Measurements from ENCODE around the gene ABCC8. TPM values are rescaled to one million over a fixed set of nuclear protein-coding genes. Genes with fewer than 3 reads are reported as not detected.

Gene ABCC8
- total RNA-seq, 1 donor from 2014 or later: not detected

DNA sequence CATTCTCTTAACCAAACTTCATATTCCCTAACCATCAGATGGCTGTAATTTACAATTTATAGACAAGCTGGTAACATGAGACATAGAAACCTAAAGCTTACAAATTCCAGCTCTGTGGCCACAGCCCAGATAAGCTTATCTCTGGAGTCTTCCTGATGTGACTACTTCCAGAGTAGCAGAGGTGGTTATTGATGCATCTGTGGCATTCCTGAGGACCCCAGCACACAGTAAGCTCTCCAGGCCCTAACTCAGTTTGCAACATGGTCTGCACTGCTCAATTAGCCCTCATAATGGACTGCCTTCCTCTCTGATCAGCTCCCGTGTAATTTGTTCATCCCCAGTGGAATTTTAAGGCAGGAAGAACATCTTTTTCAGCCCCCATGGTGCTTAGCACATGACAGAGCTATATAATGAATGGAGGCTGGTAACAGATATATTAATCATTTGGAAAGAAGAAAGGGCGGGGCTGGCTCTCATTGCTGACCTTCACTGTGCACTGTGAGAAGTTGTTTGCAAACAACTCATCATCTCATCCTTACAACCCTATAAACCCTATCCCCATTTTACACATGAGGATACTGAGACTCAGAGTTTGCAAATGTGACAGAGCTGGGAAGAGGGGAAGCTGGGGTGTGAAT is 58.1 kb downstream of the ABCC8 start:
- Mint-ChIP-seq H3K27me3 (ENCODE audit: low read depth) (peaks cover 86% of the 10 kb centered on the region), H3K27ac (ENCODE audit: unreplicated experiment) (no peak overlapping the region), H3K9me3 (ENCODE audit: low read depth) (no peaks in the 10 kb centered on the region), H3K4me1 (ENCODE audit: low read depth) (no peaks in the 10 kb centered on the region), H3K4me3 (ENCODE audit: unreplicated experiment) (no peak overlapping the region), H3K36me3 (ENCODE audit: low read depth) (no peaks in the 10 kb centered on the region)
- DNase-seq (ENCODE audit: low spot score): no peak
- TF ChIP-seq, protein P1, sequence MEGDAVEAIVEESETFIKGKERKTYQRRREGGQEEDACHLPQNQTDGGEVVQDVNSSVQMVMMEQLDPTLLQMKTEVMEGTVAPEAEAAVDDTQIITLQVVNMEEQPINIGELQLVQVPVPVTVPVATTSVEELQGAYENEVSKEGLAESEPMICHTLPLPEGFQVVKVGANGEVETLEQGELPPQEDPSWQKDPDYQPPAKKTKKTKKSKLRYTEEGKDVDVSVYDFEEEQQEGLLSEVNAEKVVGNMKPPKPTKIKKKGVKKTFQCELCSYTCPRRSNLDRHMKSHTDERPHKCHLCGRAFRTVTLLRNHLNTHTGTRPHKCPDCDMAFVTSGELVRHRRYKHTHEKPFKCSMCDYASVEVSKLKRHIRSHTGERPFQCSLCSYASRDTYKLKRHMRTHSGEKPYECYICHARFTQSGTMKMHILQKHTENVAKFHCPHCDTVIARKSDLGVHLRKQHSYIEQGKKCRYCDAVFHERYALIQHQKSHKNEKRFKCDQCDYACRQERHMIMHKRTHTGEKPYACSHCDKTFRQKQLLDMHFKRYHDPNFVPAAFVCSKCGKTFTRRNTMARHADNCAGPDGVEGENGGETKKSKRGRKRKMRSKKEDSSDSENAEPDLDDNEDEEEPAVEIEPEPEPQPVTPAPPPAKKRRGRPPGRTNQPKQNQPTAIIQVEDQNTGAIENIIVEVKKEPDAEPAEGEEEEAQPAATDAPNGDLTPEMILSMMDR (IDR thresholded peaks at IDR 0.05): no peak

DNA sequence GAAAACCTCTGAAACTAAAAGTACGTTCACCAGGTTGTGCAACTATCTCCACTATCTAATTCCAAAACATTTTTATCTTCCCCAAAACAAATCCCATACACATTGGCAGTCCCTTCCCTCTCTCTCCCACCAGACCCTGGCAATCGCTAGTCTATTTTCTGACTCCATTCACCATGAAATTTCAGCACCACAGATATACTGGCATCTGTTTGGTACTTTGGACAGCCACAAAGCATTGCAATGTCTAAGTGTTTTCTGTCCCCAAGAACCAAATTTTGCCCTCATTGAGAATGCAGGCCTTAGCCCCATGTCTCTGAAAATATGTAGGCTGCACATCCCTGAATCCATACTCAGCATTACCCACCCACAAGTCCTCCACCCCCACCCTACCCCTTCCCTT is 60.2 kb downstream of the ABCC8 start:
- H3K27ac Mint-ChIP-seq (ENCODE audit: unreplicated experiment): no peak overlapping the region
- H3K36me3 Mint-ChIP-seq (ENCODE audit: low read depth): no peaks in the 10 kb centered on the region
- H3K9me3 Mint-ChIP-seq (ENCODE audit: low read depth): no peaks in the 10 kb centered on the region
- H3K4me1 Mint-ChIP-seq (ENCODE audit: low read depth): no peaks in the 10 kb centered on the region
- H3K4me3 Mint-ChIP-seq (ENCODE audit: unreplicated experiment): no peak overlapping the region
- H3K27me3 Mint-ChIP-seq (ENCODE audit: low read depth): peaks cover 78% of the 10 kb centered on the region
- DNase-seq (ENCODE audit: low spot score): no peak
- TF ChIP-seq, protein P1 (IDR thresholded peaks at IDR 0.05): no peak

DNA sequence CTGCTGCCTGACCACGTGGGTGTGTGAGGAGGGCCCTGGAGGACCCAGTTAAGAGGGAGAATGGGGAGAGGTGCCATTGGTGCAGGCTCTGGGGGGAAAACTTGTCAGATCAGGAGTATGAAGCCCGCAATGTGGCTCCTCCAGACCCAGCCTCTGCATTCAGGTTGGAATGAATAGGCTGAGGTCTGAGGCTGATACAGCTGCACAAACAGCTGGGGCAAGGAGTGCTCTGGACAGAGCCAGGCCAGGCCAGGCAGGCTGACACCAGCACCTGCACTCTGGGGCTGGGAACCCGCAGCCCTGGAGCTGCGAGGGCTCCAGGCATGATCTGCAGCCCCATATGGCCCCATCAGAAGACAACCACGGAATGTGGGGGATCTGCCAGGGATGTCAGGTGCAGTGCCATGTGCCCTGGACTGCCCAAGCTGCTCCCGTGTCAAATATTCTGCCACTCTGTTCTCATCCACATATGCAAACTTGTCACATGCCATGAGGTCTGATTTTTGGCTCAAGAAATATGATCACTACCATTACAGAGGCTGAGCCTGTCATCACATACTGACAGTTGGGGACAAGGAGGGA is 61.0 kb downstream of the ABCC8 start:
- no peak for DNase-seq (ENCODE audit: low spot score)
- H3K27me3 Mint-ChIP-seq (ENCODE audit: low read depth): peaks cover 76% of the 10 kb centered on the region
- no peaks in the 10 kb centered on the region for H3K9me3 Mint-ChIP-seq (ENCODE audit: low read depth)
- TF ChIP-seq, protein P1 (IDR thresholded peaks at IDR 0.05): no peak
- no peak overlapping the region for H3K27ac Mint-ChIP-seq (ENCODE audit: unreplicated experiment)
- H3K4me3 Mint-ChIP-seq (ENCODE audit: unreplicated experiment): no peak overlapping the region
- no peaks in the 10 kb centered on the region for H3K4me1 Mint-ChIP-seq (ENCODE audit: low read depth)
- H3K36me3 Mint-ChIP-seq (ENCODE audit: low read depth): no peaks in the 10 kb centered on the region

DNA sequence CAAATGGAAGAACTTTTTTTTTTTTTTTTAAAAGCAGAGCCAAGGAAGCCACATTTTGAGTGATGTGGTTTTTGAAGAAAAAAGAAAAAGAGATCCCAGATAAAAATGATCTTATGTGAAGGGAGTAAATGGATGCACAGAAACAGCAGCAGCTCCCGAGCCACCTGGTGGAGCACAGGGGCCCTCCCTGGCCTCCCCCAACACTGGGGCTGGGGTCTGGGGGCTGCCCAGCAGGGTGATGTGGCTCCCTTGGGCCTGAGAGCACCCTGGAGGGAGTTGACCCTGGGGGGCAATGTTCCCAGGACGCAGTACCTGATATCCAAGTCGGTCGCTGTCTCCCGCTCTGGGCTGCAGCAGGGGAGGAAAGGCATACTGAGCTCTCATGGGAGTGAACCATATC is 61.7 kb downstream of the ABCC8 start:
- H3K4me3 Mint-ChIP-seq (ENCODE audit: unreplicated experiment): no peak overlapping the region
- no peaks in the 10 kb centered on the region for H3K9me3 Mint-ChIP-seq (ENCODE audit: low read depth)

DNA sequence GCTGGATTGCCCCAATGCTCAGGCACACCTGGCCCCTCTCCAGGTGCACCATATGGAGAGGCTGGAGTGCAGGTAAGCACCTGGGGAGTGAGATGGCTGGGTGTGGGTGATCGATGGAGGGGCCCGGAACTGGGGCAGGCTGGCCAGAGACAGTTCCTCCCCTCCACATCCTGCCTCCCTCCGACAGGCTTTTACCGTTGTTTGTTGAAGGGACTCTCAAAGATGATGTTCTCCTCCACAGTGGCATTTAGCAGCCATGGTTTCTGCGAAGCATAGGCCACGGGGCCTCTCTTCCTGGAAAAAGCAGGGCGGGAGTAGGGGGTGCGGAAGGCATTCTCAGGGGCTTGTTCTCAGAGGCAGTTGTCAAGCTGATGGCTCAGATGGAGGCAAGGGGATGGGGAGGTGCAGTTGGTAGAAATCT is 62.3 kb downstream of the ABCC8 start:
- Mint-ChIP-seq H3K36me3 (ENCODE audit: low read depth) (no peaks in the 10 kb centered on the region), H3K4me1 (ENCODE audit: low read depth) (no peaks in the 10 kb centered on the region), H3K4me3 (ENCODE audit: unreplicated experiment) (no peak overlapping the region), H3K27ac (ENCODE audit: unreplicated experiment) (no peak overlapping the region), H3K27me3 (ENCODE audit: low read depth) (peaks cover 63% of the 10 kb centered on the region), H3K9me3 (ENCODE audit: low read depth) (no peaks in the 10 kb centered on the region)
- TF ChIP-seq, protein P1 (IDR thresholded peaks at IDR 0.05): no peak
- DNase-seq (ENCODE audit: low spot score): no peak

More for the DNA sequence above, 61.7 kb downstream of the ABCC8 start:
- no peak overlapping the region for H3K27ac Mint-ChIP-seq (ENCODE audit: unreplicated experiment)
- H3K36me3 Mint-ChIP-seq (ENCODE audit: low read depth): no peaks in the 10 kb centered on the region
- H3K27me3 Mint-ChIP-seq (ENCODE audit: low read depth): peaks cover 70% of the 10 kb centered on the region
- TF ChIP-seq, protein P1 (IDR thresholded peaks at IDR 0.05): no peak
- no peak for DNase-seq (ENCODE audit: low spot score)
- no peaks in the 10 kb centered on the region for H3K4me1 Mint-ChIP-seq (ENCODE audit: low read depth)
